NB4 (cell line): ENCODE results near the gene PCNT.

ENCODE experiments used
- CTCF ChIP-seq: IDR thresholded peaks from one replicate; pipeline ENCODE4 v1.5.1; 2012; ENCODE audit warnings: low read depth, low read length
- MAX ChIP-seq: IDR thresholded peaks from 2 replicates; pipeline ENCODE4 v1.6.1; 2011; ENCODE audit warnings: low read depth, low read length
- POLR2A ChIP-seq: IDR thresholded peaks from 2 replicates; pipeline ENCODE4 v1.6.1; 2011; ENCODE audit warnings: mild to moderate bottlenecking; ENCODE audit not compliant: insufficient read length; ENCODE audit errors: extremely low read depth

- TF ChIP-seq POLR2A = no peak
- TF ChIP-seq CTCF = no peak
- TF ChIP-seq MAX = no peak
Observed at GRCh38 chr21:46285206-46285661, 38.7 kb upstream of the PCNT start, which contains the start of gene MCM3AP.
